GM23248 (cell line): Measurements from ENCODE around the gene PRKAR1B. TPM values are rescaled to one million over a fixed set of nuclear protein-coding genes. Genes with fewer than 3 reads are reported as not detected.
A peak's percentile ranks its signal among the peaks of the same experiment; 100 is the strongest.

Experiments
- DNase-seq: peaks from one replicate; pipeline ENCODE4 v3.0.0-alpha.2; 2015
- H2AFZ ChIP-seq: fragments of 200-600 bp; sonication (generic); 2 replicates; pipeline ENCODE4 v1.6.1; 2016; ENCODE audit warnings: antibody characterized with exemption
- H3F3A ChIP-seq: fragments of 200-600 bp; sonication (generic); 2 replicates; pipeline ENCODE4 v1.6.1; 2016; ENCODE audit warnings: mild to moderate bottlenecking, antibody characterized with exemption, mixed run types; ENCODE audit not compliant: insufficient read depth
- H3K27ac ChIP-seq: fragments of 200-600 bp; sonication (generic); 2 replicates; pipeline ENCODE4 v1.5.1; 2016; ENCODE audit warnings: mild to moderate bottlenecking
- H3K27me3 ChIP-seq: fragments of 200-600 bp; sonication (generic); replicated peaks from 2 replicates; pipeline ENCODE4 v1.6.1; 2016; ENCODE audit warnings: mild to moderate bottlenecking; ENCODE audit not compliant: insufficient read depth
- H3K36me3 ChIP-seq: fragments of 200-600 bp; sonication (generic); 2 replicates; pipeline ENCODE4 v1.6.1; 2016; ENCODE audit warnings: low read depth, mild to moderate bottlenecking
- H3K4me1 ChIP-seq: fragments of 200-600 bp; sonication (generic); 2 replicates; pipeline ENCODE4 v1.6.1; 2016; ENCODE audit warnings: mild to moderate bottlenecking; ENCODE audit not compliant: insufficient read depth
- H3K4me2 ChIP-seq: fragments of 200-600 bp; sonication (generic); one replicate; pipeline ENCODE4 v1.6.1; 2016; ENCODE audit warnings: mild to moderate bottlenecking; ENCODE audit not compliant: unreplicated experiment
- H3K4me3 ChIP-seq: fragments of 200-600 bp; sonication (generic); 2 replicates; pipeline ENCODE4 v1.5.1; 2016; ENCODE audit warnings: mild to moderate bottlenecking
- H3K79me2 ChIP-seq: fragments of 200-600 bp; sonication (generic); 2 replicates; pipeline ENCODE4 v1.6.1; 2016; ENCODE audit warnings: mild to moderate bottlenecking; ENCODE audit not compliant: insufficient read depth
- H3K9ac ChIP-seq: fragments of 200-600 bp; sonication (generic); 2 replicates; pipeline ENCODE4 v1.6.1; 2016; ENCODE audit warnings: mild to moderate bottlenecking
- H3K9me2 ChIP-seq: fragments of 200-600 bp; sonication (generic); 2 replicates; pipeline ENCODE4 v1.6.1; 2016; ENCODE audit warnings: mixed run types, mild to moderate bottlenecking, moderate library complexity; ENCODE audit not compliant: insufficient read depth
- H3K9me3 ChIP-seq: fragments of 200-600 bp; sonication (generic); one replicate; pipeline ENCODE4 v1.6.1; 2017; ENCODE audit warnings: low read depth
- H4K20me1 ChIP-seq: fragments of 200-600 bp; sonication (generic); 2 replicates; pipeline ENCODE4 v1.6.0; 2016; ENCODE audit not compliant: insufficient read depth
- EZH2 ChIP-seq: fragments of 200-600 bp; sonication (generic); IDR thresholded peaks from 2 replicates; pipeline ENCODE4 v1.6.1; 2018; ENCODE audit warnings: antibody characterized with exemption, mild to moderate bottlenecking; ENCODE audit not compliant: insufficient read depth, poor library complexity, severe bottlenecking
- EZH2phosphoT487 ChIP-seq: fragments of 200-600 bp; sonication (generic); IDR thresholded peaks from 2 replicates; pipeline ENCODE4 v1.6.1; 2018; ENCODE audit warnings: antibody characterized with exemption, moderate library complexity, mild to moderate bottlenecking, low read depth; ENCODE audit not compliant: insufficient read depth
- WGBS, 2 experiments: methylation state at CpG; one replicate each; pipeline ENCODE4 v1.1.6; 2015 to 2017; ENCODE audit warnings: low lambda C conversion rate in 2 of 2, low coverage in 1 of 2; ENCODE audit errors: missing lambda C conversion rate in 2 of 2; 5-methylcytosine and 5-hydroxymethylcytosine counted together
- in situ Hi-C: fragments of 300-500 bp; cut with MboI; formaldehyde crosslinking; loops from 2 replicates; pipeline ENCODE4 v1.15.0; 2020
- polyA plus RNA-seq: library from polyadenylated mRNA; unstranded; fragments of >200 nt; fragmentation: Nextera tagmentation; extraction: Ambion mirVana; gene quantifications from 2 replicates; pipeline ENCODE4 v1.2.1, GENCODE V29; 2016
- total RNA-seq: library from RNA; depleted of rRNA; stranded (reverse); fragments of >200 nt; shearing (Covaris generic); gene quantifications from 2 replicates; pipeline ENCODE4 v1.2.3, GENCODE V29; 2014

The PRKAR1B gene
- total and polyA plus RNA-seq, 2 experiments from 2014 or later = 10.2 to 12.9 TPM

DNA sequence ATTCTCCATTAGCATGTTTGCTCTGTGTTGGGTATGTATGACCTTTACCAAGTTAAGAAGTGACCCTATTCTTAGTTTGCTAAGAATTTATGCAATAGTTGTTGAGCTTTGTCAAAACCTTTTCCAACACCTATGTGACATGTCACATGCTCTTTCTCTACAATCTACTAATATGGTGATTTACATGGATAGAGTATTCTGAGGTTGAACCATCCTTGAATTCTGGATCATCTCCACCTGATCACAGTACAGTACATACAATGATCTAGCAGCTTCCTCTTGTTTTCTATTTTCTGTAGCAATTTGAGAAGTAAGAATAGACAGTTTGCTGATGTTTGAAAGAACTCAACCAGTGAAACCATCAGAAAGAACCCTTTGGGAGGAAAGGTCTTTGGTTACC, 106.2 kb downstream of the PRKAR1B start:
- in situ Hi-C loops = no loop called here

DNA sequence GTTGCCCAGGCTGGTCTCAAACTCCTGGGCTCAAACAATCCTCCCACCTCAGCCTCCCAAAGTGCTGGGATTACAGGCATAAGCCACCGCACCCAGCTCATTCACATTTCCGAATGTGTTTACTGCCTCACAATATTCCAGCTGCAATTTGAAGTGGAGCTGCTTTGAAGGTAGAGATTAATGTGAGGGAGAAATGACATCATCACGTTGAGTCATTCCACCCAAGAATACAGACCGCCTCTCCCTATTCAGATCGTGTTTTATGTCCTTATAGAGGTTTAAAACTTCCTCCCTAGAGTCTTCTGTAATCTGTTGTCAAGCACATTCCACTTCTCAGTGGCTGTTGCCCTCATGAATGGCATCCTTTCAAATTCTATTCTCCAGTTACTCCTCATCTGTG, 107.0 kb downstream of the PRKAR1B start:
- DNase-seq = peak; percentile 31
- Histone ChIP-seq H3K9me2 (no peaks in the 10 kb centered on the region), H3K4me2 (no peak overlapping the region), H4K20me1 (no peaks in the 10 kb centered on the region), H3K9me3 (no peaks in the 10 kb centered on the region), H3K27ac (no peak overlapping the region), H3K27me3 (no peaks in the 10 kb centered on the region), H3K36me3 (0 out of 2 replicates have a peak, but pooled peaks cover 5% of the 10 kb centered on the region), H3K79me2 (no peaks in the 10 kb centered on the region), H3F3A (no peaks in the 10 kb centered on the region), H3K9ac (no peak overlapping the region), H3K4me1 (no peaks in the 10 kb centered on the region), H3K4me3 (no peak overlapping the region), H2AFZ (no peak overlapping the region)
- WGBS, 2 experiments = 76 to 80% methylated on average over 5 of the region's 5 CpGs
- in situ Hi-C loops = no loop called here
- no peak for TF ChIP-seq EZH2
- no peak for TF ChIP-seq EZH2phosphoT487

More for the DNA sequence above, 106.2 kb downstream of the PRKAR1B start:
- no peaks in the 10 kb centered on the region for H3K4me1 ChIP-seq
- H3K27ac ChIP-seq = no peak overlapping the region
- no peak overlapping the region for H3K4me2 ChIP-seq
- H3K9ac ChIP-seq = no peak overlapping the region
- no peak overlapping the region for H3K4me3 ChIP-seq
- H3K9me3 ChIP-seq = no peaks in the 10 kb centered on the region
- H2AFZ ChIP-seq = no peak overlapping the region
- no peaks in the 10 kb centered on the region for H3F3A ChIP-seq
- no peak for TF ChIP-seq EZH2
- no peaks in the 10 kb centered on the region for H3K79me2 ChIP-seq
- H3K27me3 ChIP-seq = no peaks in the 10 kb centered on the region
- no peaks in the 10 kb centered on the region for H4K20me1 ChIP-seq
- 0 out of 2 replicates have a peak, but pooled peaks cover 5% of the 10 kb centered on the region for H3K36me3 ChIP-seq
- no peaks in the 10 kb centered on the region for H3K9me2 ChIP-seq
- DNase-seq = no peak

DNA sequence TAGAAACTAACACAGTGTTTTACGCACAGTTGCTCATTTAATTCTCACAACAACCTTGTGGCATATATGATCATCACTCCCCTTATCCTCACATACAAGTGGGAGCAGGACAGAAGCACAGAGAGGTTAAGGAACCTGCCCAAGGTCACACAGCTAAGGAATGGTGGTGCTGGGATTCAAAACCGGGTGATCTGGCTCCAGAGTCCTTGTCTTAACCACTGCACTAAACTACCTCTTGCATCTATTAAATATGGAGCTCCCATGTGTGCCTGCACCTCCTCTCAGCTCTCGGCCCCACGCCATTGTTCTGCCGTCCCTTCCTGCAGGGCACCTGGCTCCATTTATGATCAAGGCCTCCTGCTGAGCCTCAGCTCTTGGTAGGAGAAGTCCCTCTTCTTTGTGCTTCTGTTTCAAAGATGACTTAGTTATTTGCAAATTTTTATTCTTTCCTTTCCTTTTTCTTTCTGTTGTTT, 107.7 kb downstream of the PRKAR1B start:
- H3K9me3 ChIP-seq = no peaks in the 10 kb centered on the region
- H3K9me2 ChIP-seq = no peaks in the 10 kb centered on the region
- WGBS, 2 experiments = 71 to 84% methylated on average over 5 of the region's 5 CpGs
- 0 out of 2 replicates have a peak, but pooled peaks cover 5% of the 10 kb centered on the region for H3K36me3 ChIP-seq
- H3K27me3 ChIP-seq = no peaks in the 10 kb centered on the region
- H4K20me1 ChIP-seq = no peaks in the 10 kb centered on the region
- in situ Hi-C loops = no loop called here
- H2AFZ ChIP-seq = no peak overlapping the region
- no peak for DNase-seq
- H3K4me1 ChIP-seq = no peaks in the 10 kb centered on the region
- no peak overlapping the region for H3K4me2 ChIP-seq
- no peak overlapping the region for H3K4me3 ChIP-seq
- no peak overlapping the region for H3K9ac ChIP-seq
- H3K27ac ChIP-seq = no peak overlapping the region
- H3K79me2 ChIP-seq = no peaks in the 10 kb centered on the region
- TF ChIP-seq EZH2phosphoT487 (no peak), EZH2 (no peak)
- H3F3A ChIP-seq = no peaks in the 10 kb centered on the region

DNA sequence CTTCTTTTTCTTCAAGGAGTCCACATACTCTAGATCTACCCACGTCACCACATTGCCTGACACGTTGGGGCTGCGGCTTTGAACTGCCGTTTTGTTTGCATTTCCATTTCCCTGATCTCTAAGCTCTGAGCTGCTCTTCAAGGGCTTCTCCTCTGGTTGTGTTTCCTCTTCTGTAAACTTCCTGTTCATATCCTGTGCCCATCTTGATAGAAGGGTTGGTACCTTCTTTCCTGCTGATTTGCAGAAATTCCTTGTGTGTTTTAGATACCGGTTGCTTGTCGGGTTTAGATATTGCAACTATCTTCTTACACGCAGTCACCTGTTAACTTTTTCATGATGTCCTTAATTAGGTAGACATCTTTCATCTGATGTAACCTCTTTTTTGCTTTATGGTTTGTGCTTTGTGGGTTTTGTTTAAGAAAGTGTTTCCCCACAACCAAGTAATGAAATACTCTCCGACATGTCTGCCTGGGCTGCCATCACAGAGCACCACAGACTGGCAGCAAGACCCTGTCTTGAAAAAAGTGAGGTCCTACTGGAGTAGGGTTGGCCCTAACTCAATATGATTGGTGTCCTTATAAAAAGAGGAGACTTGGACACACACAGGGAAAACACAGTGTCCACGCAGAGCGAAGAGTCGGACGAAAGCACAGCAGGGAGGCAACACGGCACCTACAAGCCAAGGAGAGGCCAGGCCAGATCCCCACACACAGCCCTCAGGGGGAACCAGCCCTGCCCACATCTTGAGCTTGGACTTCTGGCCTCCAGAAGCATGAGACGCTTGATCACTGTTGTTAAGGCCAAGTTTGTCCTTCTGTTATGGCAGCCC, 108.3 kb downstream of the PRKAR1B start:
- Histone ChIP-seq H3K27ac (no peak overlapping the region), H3K79me2 (no peaks in the 10 kb centered on the region), H3K36me3 (0 out of 2 replicates have a peak, but pooled peaks cover 5% of the 10 kb centered on the region), H2AFZ (no peak overlapping the region), H3K9me2 (no peaks in the 10 kb centered on the region), H3K9ac (no peak overlapping the region), H3K4me3 (no peak overlapping the region), H3K4me1 (no peaks in the 10 kb centered on the region), H3K27me3 (no peaks in the 10 kb centered on the region), H3K4me2 (no peak overlapping the region), H4K20me1 (no peaks in the 10 kb centered on the region), H3K9me3 (no peaks in the 10 kb centered on the region), H3F3A (no peaks in the 10 kb centered on the region)
- 87% methylated on average over 14 of the region's 14 CpGs for WGBS, 2 experiments
- in situ Hi-C loops = no loop called here
- no peak for DNase-seq
- no peak for TF ChIP-seq EZH2phosphoT487
- TF ChIP-seq EZH2 = no peak
